Activated CD4-positive, alpha-beta memory T cell treated with anti-CD3 and anti-CD28 coated beads for 36 hours (primary cell): Measurements from ENCODE around the gene LRRC49. TPM values are rescaled to one million over a fixed set of nuclear protein-coding genes. Genes with fewer than 3 reads are reported as not detected.

ENCODE experiments used
- CTCF ChIA-PET: fragments of 350-600 bp; sonication (Branson Sonifier 250); formaldehyde crosslinking; loops from one replicate; lab custom pipeline; 2021; ENCODE audit warnings: antibody characterized with exemption, inconsistent platforms; lab: Charles Lee
- POLR2A ChIA-PET: fragments of 350-600 bp; sonication (Branson Sonifier 250); formaldehyde crosslinking; loops from one replicate; lab custom pipeline; 2021; ENCODE audit warnings: antibody characterized with exemption; lab: Charles Lee
- DNase-seq: peaks from one replicate; pipeline ENCODE4 v3.0.0-alpha.2; 2020
- H3K27ac Mint-ChIP-seq: one replicate; pipeline ENCODE4 v1.8.0; 2021; ENCODE audit warnings: mixed read lengths
- H3K27me3 Mint-ChIP-seq: one replicate; pipeline ENCODE4 v1.8.0; 2021; ENCODE audit warnings: mixed read lengths
- H3K36me3 Mint-ChIP-seq: one replicate; pipeline ENCODE4 v1.8.0; 2021; ENCODE audit warnings: mixed read lengths
- H3K4me1 Mint-ChIP-seq: one replicate; pipeline ENCODE4 v1.8.0; 2021; ENCODE audit warnings: low read depth, mixed read lengths
- H3K4me3 Mint-ChIP-seq: one replicate; pipeline ENCODE4 v1.8.0; 2021; ENCODE audit warnings: mild to moderate bottlenecking, mixed read lengths
- H3K9me3 Mint-ChIP-seq: one replicate; pipeline ENCODE4 v1.8.0; 2021; ENCODE audit warnings: mixed read lengths
- intact Hi-C: fragments of 100-400 bp; cut with micrococcal nuclease; formaldehyde crosslinking; loops from one replicate; pipeline ENCODE4 v1.15.1; 2023
- total RNA-seq, 2 experiments: library from RNA; stranded (reverse); gene quantifications; one replicate each; pipeline ENCODE4 v1.2.3, GENCODE V29; 2021

The LRRC49 gene
- total RNA-seq, 2 experiments from 2014 or later = 0.26 to 0.46 TPM

DNA sequence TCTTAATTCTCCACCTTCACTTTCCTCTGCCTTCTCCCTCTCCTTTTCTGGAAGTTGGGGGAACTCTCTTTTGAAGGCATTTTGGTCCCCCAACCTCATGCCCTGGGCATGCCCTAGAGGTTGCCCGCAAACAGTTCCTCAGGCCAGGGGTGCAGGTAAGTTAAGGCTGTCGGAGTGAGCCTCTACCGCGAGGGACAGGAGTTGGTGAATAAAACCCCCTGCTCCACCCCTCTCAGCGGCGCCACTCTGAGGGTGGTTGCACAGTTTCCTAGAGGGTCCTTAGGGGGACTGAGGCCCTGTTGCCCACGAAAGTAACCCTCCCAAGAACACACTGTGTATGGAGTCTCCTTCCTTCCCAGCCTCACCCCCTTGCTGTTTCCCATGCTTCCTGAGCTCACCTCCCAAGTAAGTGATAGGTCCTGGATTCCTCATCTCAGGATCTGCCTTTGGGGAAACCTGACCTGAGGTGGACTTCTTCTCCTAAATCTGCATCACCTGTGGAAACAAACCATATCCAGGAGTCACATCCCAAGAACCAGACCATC, 199.5 kb downstream of the LRRC49 start:
- intact Hi-C loops = no loop called here
- Mint-ChIP-seq H3K27ac (no peak overlapping the region), H3K36me3 (no peaks in the 10 kb centered on the region), H3K9me3 (peaks cover 7% of the 10 kb centered on the region), H3K4me1 (no peaks in the 10 kb centered on the region), H3K27me3 (peaks cover 15% of the 10 kb centered on the region), H3K4me3 (no peak overlapping the region)
- POLR2A ChIA-PET = no interaction called here
- CTCF ChIA-PET = no interaction called here
- no peak for DNase-seq

DNA sequence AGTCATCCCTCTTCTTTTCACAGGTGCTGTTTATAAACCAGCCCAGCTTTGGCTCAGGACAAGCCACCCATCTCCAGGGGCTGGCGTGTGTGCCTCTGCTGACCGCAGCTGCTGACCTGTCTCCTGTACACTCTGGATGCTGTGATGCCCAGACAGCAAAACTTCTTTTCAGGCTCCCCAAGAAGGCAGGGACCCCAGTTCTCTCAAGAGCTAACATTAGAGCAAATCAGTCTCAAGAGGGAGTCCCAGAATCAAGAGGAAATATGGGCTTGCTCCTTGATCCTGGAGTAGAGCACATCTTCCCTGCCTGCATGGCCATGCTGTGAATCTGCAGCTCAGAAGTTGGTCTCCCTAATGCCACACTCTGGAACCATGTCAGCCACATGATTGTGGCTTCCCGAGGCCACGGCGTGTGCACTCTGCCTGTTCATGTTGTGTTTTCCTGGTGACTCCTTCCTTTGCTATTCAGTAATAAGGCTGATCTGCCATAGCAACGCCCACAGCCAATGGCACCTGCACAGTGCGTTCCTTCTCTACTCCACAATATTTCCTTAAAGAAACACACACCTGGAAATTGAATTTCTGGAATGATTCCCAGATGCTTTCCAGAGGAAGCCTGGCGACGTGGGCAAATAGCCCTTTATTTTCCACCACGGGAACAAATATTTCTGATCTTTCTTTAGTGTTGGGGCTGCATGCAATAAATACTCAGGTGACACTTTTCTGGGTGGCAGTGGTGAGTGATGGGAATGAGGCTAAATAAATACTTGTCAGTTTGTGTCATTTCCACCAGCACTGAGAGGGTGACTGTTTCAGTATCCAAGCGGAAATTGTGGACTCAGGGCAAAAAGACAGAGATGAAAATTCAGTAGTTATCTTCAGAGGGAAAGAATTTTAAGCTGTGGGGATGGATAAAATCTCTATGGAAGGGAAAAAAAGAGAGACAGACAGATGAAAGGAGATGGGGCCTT, 200.7 kb downstream of the LRRC49 start:
- H3K4me3 Mint-ChIP-seq = no peak overlapping the region
- no peak overlapping the region for H3K27ac Mint-ChIP-seq
- CTCF ChIA-PET = no interaction called here
- H3K4me1 Mint-ChIP-seq = no peaks in the 10 kb centered on the region
- intact Hi-C loops = no loop called here
- no peak for DNase-seq
- H3K9me3 Mint-ChIP-seq = peaks cover 5% of the 10 kb centered on the region
- H3K27me3 Mint-ChIP-seq = peaks cover 15% of the 10 kb centered on the region
- H3K36me3 Mint-ChIP-seq = no peaks in the 10 kb centered on the region
- POLR2A ChIA-PET = no interaction called here

DNA sequence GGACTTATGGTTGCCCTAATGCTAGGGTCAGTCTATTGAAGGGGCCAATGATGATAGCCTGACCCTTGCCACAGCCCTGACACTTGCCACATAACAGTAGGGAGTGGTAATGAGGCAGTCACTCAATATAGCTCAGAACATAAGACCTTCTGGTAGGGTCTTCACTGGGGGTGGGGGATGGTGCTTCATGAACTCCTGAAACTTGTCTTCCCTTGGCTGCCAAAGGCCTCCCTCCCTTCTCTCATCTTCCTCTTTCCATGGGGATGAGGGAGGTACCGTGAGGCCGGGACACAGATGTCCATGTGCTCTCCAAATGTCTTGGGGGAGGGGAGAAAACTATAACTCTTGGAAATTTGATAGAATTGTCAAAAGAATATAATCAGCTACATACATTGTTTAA, 201.5 kb downstream of the LRRC49 start:
- H3K4me3 Mint-ChIP-seq = no peak overlapping the region
- POLR2A ChIA-PET = no interaction called here
- H3K27ac Mint-ChIP-seq = no peak overlapping the region
- no peaks in the 10 kb centered on the region for H3K9me3 Mint-ChIP-seq
- CTCF ChIA-PET = no interaction called here
- H3K27me3 Mint-ChIP-seq = peaks cover 12% of the 10 kb centered on the region
- H3K4me1 Mint-ChIP-seq = no peaks in the 10 kb centered on the region
- intact Hi-C loops = no loop called here
- DNase-seq = no peak
- no peaks in the 10 kb centered on the region for H3K36me3 Mint-ChIP-seq

DNA sequence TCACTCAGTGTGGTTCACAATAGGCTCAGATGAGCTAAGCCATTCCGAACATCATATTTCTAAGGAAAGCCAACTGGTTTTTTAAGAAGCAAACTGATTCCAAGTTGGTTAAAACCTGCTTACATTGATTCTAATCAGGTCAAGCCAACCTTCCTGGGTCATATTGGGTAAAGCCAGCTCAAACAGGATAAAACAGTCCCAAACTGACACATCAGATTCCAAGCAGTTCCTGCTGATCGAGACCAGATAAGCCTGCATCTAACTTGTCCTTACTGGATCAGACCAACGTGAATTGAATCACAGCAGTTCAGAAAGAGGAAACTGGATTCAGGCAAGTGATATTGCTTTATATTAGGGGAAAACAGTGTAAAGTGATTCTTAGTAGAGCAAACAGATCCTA, 204.1 kb downstream of the LRRC49 start:
- H3K27me3 Mint-ChIP-seq = peaks cover 9% of the 10 kb centered on the region
- intact Hi-C loops = no loop called here
- H3K9me3 Mint-ChIP-seq = no peaks in the 10 kb centered on the region
- no peaks in the 10 kb centered on the region for H3K36me3 Mint-ChIP-seq
- no peaks in the 10 kb centered on the region for H3K4me1 Mint-ChIP-seq
- POLR2A ChIA-PET = no interaction called here
- H3K27ac Mint-ChIP-seq = no peak overlapping the region
- no peak for DNase-seq
- no peak overlapping the region for H3K4me3 Mint-ChIP-seq
- CTCF ChIA-PET = no interaction called here

DNA sequence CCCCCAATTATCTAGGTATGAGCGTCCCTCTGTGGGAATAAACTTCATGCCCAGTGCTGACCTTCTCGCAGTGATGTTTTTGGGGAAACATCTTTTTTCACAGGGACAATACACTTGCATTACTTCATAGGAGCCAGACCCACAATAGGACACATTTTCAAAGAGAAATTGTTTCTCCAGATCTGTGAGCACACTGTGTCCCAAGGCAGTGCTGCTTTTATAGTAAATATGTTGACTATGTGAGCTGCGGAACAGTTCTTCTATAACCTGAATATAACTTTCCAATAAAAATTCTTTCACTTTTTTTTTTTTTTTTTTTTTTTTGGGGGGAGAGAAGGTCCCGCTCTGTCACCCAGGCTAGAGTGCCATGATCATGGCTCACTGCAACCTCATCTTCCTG, 205.3 kb downstream of the LRRC49 start:
- Mint-ChIP-seq H3K9me3 (no peaks in the 10 kb centered on the region), H3K4me3 (no peak overlapping the region), H3K36me3 (no peaks in the 10 kb centered on the region), H3K27me3 (peaks cover 3% of the 10 kb centered on the region), H3K27ac (no peak overlapping the region), H3K4me1 (no peaks in the 10 kb centered on the region)
- intact Hi-C loops = no loop called here
- POLR2A ChIA-PET = no interaction called here
- CTCF ChIA-PET = interaction anchor here (0.6 kb wide), 1 partner anchor 121 kb away, joined by 3 read pairs; no protein-coding TSS in a partner anchor
- no peak for DNase-seq

DNA sequence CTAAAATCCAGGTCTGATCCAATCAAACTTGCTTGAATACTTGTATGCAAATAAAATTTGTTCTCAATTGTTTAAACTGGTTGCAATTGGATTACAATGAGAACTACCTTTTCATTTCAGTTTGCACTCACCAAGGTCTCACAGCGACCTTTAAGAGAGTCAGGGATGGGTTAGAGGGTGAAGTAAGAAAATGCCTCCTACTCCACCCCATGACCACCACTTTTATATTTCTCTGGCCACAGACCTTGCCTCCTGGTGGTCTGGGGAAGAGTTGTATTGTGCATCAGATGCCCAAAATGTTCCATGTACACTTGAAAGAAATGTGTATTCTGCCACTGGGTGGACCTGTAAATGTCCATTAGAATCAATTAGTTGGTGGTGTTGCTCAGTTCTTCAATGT, 206.3 kb downstream of the LRRC49 start:
- no peaks in the 10 kb centered on the region for H3K36me3 Mint-ChIP-seq
- POLR2A ChIA-PET = no interaction called here
- intact Hi-C loops = no loop called here

More for the DNA sequence above, 206.3 kb downstream of the LRRC49 start:
- CTCF ChIA-PET = no interaction called here
- Mint-ChIP-seq H3K4me1 (no peaks in the 10 kb centered on the region), H3K27me3 (no peaks in the 10 kb centered on the region), H3K4me3 (no peak overlapping the region), H3K9me3 (no peaks in the 10 kb centered on the region), H3K27ac (no peak overlapping the region)
- DNase-seq = no peak

Other genes with a start within 250 kb of the LRRC49 start
- 1 to 10 TPM; 3.8 to 4.1 TPM for gene UACA, start 129.3 kb upstream of the LRRC49 start, total RNA-seq
- under 1 TPM in 1 of 2 experiments, not detected in 1; 0.17 TPM for gene LARP6, start 38.7 kb upstream of the LRRC49 start, total RNA-seq
- gene THAP10, start 393 bp upstream of the LRRC49 start, total RNA-seq = under 1 TPM; 0.19 to 0.51 TPM
- gene THSD4, start 222.6 kb downstream of the LRRC49 start, total RNA-seq = not detected